Coronary artery (tissue), 2 donors: ENCODE measurements around the gene MRPL54.

Source experiments
- DNase-seq: peaks from one replicate; pipeline ENCODE4 v3.0.0-alpha.2; 2017; ENCODE audit warnings: low spot score
- H3K27ac ChIP-seq, 2 donors: fragments of 200-600 bp; sonication (generic); one replicate each; pipeline ENCODE4 v1.5.1; 2016 to 2019
- H3K4me3 ChIP-seq: fragments of 200-600 bp; sonication (generic); 2 replicates; pipeline ENCODE4 v1.5.1; 2016; ENCODE audit warnings: mild to moderate bottlenecking, moderate library complexity
- CTCF ChIP-seq: fragments of 200-600 bp; sonication (generic); IDR thresholded peaks from one replicate; pipeline ENCODE4 v1.5.1; 2019; ENCODE audit warnings: antibody characterized with exemption

Gene MRPL54

GRCh38 chr19:3733549-3734309 is 28.8 kb upstream of the MRPL54 start:
- Histone ChIP-seq H3K4me3 (no peak overlapping the region), H3K27ac (no peak overlapping the region)
- no peak for DNase-seq
- no peak for TF ChIP-seq CTCF

- no peak overlapping the region for H3K27ac ChIP-seq
- no peak for TF ChIP-seq CTCF
- DNase-seq = no peak
Observed at GRCh38 chr19:3734310-3734600, 28.2 kb upstream of the MRPL54 start.

GRCh38 chr19:3736106-3736724 is 26.3 kb upstream of the MRPL54 start:
- no peak for TF ChIP-seq CTCF
- Histone ChIP-seq H3K4me3 (no peak overlapping the region), H3K27ac (no peak overlapping the region)
- DNase-seq = no peak

More at GRCh38 chr19:3734310-3734600, 28.2 kb upstream of the MRPL54 start:
- H3K4me3 ChIP-seq = no peak overlapping the region

DNA sequence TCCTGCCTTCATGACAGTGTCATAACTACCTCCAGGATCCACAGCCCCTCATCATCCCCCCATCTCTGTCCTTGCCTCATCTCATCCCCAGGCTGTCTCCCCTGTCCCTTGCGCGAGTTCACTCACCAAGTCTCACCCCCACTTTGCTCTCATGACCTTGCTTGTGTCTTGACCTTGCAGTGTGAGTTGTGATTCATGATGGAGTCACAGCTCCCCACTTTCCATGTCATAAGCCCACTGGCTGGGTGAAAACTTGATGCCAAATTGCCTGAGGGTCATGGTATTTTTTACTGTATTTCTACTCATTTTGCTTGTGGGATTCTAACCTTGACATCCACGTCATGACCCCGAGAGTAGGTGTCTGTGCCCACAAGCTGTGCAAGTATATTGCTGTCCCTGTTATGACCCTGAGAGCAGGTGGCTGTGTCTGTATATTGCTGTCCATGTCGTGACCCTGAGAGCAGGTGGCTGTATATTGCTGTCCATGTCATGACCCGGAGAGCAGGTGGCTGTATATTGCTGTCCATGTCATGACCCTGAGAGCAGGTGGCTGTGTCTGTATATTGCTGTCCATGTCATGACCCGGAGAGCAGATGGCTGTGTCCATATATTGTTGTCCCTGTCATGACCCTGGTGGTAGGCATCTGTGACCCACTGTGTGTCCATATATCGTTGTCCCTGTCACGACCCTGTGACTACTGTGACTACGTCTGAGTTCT is 24.8 kb upstream of the MRPL54 start:
- Histone ChIP-seq H3K27ac (no peak overlapping the region), H3K4me3 (no peak overlapping the region)
- no peak for TF ChIP-seq CTCF
- no peak for DNase-seq

DNA sequence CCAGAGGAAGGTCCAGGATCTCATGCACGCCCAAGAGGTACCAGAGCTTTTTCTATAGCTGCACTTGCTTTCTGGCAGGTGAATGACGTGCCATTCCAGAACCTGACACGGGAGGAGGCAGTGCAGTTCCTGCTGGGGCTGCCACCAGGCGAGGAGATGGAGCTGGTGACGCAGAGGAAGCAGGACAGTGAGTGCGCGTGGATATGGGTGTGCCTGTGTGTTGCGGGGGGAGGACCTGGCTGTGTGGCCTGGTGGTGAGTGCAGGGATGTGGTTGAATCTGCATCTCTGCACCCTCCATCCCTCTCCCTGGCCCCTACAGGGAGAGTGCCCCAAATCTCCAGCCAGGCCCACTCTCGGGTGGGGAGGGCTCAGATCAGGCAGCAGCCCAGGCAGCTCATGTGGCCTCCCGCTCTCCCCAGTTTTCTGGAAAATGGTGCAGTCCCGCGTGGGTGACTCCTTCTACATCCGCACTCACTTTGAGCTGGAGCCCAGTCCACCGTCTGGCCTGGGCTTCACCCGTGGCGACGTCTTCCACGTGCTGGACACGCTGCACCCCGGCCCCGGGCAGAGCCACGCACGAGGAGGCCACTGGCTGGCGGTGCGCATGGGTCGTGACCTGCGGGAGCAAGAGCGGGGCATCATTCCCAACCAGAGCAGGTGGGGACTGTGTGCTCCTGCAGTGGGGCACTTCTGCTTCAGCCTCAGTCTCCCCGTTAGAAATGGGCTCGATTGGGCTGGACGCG is 23.8 kb upstream of the MRPL54 start:
- no peak for DNase-seq
- Histone ChIP-seq H3K4me3 (no peak overlapping the region), H3K27ac (no peak overlapping the region)
- no peak for TF ChIP-seq CTCF

GRCh38 chr19:3740431-3740830 is 22.1 kb upstream of the MRPL54 start:
- no peak for DNase-seq
- TF ChIP-seq CTCF = no peak
- Histone ChIP-seq H3K27ac (no peak overlapping the region), H3K4me3 (no peak overlapping the region)
